SU-DHL-6 (cell line): ENCODE results near the gene MYO15A.

Source experiments
- H2AFZ ChIP-seq: fragments of 200-600 bp; sonication (generic); 2 replicates; pipeline ENCODE4 v1.6.1; 2014; ENCODE audit warnings: low read depth, mild to moderate bottlenecking, moderate library complexity, mixed read lengths, antibody characterized with exemption, low read length; ENCODE audit not compliant: severe bottlenecking
- H3F3A ChIP-seq: fragments of 200-600 bp; shearing (Covaris generic); 2 replicates; pipeline ENCODE4 v1.6.0; 2016; ENCODE audit warnings: antibody characterized with exemption, mild to moderate bottlenecking; ENCODE audit not compliant: insufficient read depth
- H3K27ac ChIP-seq: fragments of 200-600 bp; sonication (generic); 2 replicates; pipeline ENCODE4 v1.5.1; 2016; ENCODE audit warnings: low read depth, mild to moderate bottlenecking, low read length, moderate library complexity, mixed read lengths
- H3K27me3 ChIP-seq: fragments of 200-600 bp; sonication (generic), shearing (Covaris generic); 2 replicates; pipeline ENCODE4 v1.6.0; 2014; ENCODE audit warnings: mild to moderate bottlenecking, low read length
- H3K36me3 ChIP-seq: fragments of 200-600 bp; sonication (generic); 2 replicates; pipeline ENCODE4 v1.6.1; 2014; ENCODE audit warnings: mild to moderate bottlenecking, low read length, mixed read lengths
- H3K4me2 ChIP-seq: fragments of 300-600, 200-600 bp; shearing (Covaris generic), sonication (generic); 2 replicates; pipeline ENCODE4 v1.6.0; 2014; ENCODE audit warnings: low read length, low read depth, mild to moderate bottlenecking; ENCODE audit not compliant: poor library complexity, severe bottlenecking
- H3K4me3 ChIP-seq: fragments of 200-600 bp; sonication (generic); 2 replicates; pipeline ENCODE4 v1.5.1; 2014; ENCODE audit warnings: antibody characterized with exemption, low read length, mild to moderate bottlenecking, mixed read lengths; ENCODE audit not compliant: insufficient read depth, poor library complexity, severe bottlenecking
- H3K79me2 ChIP-seq: fragments of 200-600 bp; sonication (generic); 2 replicates; pipeline ENCODE4 v1.6.1; 2014; ENCODE audit warnings: mild to moderate bottlenecking, low read length, moderate library complexity; ENCODE audit not compliant: insufficient read depth
- H3K9ac ChIP-seq: fragments of 200-600 bp; sonication (generic); 2 replicates; pipeline ENCODE4 v1.7.0; 2014; ENCODE audit warnings: mild to moderate bottlenecking, low read length
- H3K9me2 ChIP-seq: fragments of 200-600 bp; sonication (generic); replicated peaks from 2 replicates; pipeline ENCODE4 v1.6.1; 2014; ENCODE audit warnings: low read length; ENCODE audit not compliant: insufficient read depth
- H3K9me3 ChIP-seq: fragments of 200-600 bp; sonication (generic); 2 replicates; pipeline ENCODE4 v1.6.1; 2014; ENCODE audit warnings: low read length, mixed read lengths; ENCODE audit not compliant: insufficient read depth
- H4K20me1 ChIP-seq: fragments of 200-600 bp; sonication (generic); 2 replicates; pipeline ENCODE4 v1.6.1; 2014; ENCODE audit warnings: low read depth, mild to moderate bottlenecking, antibody characterized with exemption, low read length, moderate library complexity, mixed read lengths
- CTCF ChIP-seq: fragments of 200-600 bp; sonication (generic); IDR thresholded peaks from one replicate; pipeline ENCODE4 v1.5.1; 2017; ENCODE audit warnings: antibody characterized with exemption, mild to moderate bottlenecking, low read length, moderate library complexity; ENCODE audit not compliant: insufficient read depth, poor library complexity, severe bottlenecking
- EZH2phosphoT487 ChIP-seq: fragments of 200-600 bp; sonication (generic), shearing (Covaris generic); conservative IDR thresholded peaks from 2 replicates; pipeline ENCODE4 v1.6.1; 2018; ENCODE audit warnings: mild to moderate bottlenecking, antibody characterized with exemption, low read length, moderate library complexity, mixed read lengths

MYO15A gene

GRCh38 chr17:18167421-18167820, 58.9 kb downstream of the MYO15A start:
- Histone ChIP-seq H3K4me2 (no peak overlapping the region), H3K27me3 (no peaks in the 10 kb centered on the region), H3K4me3 (no peak overlapping the region), H3K79me2 (no peaks in the 10 kb centered on the region), H3K9me2 (no peaks in the 10 kb centered on the region), H3K9me3 (no peaks in the 10 kb centered on the region), H3K27ac (no peak overlapping the region), H3K36me3 (no peaks in the 10 kb centered on the region), H3F3A (no peaks in the 10 kb centered on the region), H4K20me1 (no peaks in the 10 kb centered on the region), H3K9ac (no peak overlapping the region), H2AFZ (no peak overlapping the region)
- TF ChIP-seq CTCF, result no peak

- Histone ChIP-seq H3K4me2 (no peak overlapping the region), H3K9me2 (no peaks in the 10 kb centered on the region), H3K36me3 (no peaks in the 10 kb centered on the region), H3K27ac (no peak overlapping the region), H4K20me1 (no peaks in the 10 kb centered on the region), H3K27me3 (no peaks in the 10 kb centered on the region), H3K9ac (no peak overlapping the region), H3F3A (no peaks in the 10 kb centered on the region), H2AFZ (no peak overlapping the region), H3K4me3 (no peak overlapping the region), H3K79me2 (no peaks in the 10 kb centered on the region), H3K9me3 (no peaks in the 10 kb centered on the region)
- TF ChIP-seq CTCF (no peak), EZH2phosphoT487 (no peak)
Observed at GRCh38 chr17:18172531-18173278, 64.1 kb downstream of the MYO15A start.

- no peaks in the 10 kb centered on the region for H3K36me3 ChIP-seq
- H3K9ac ChIP-seq, result no peak overlapping the region
- no peak overlapping the region for H3K4me3 ChIP-seq
- H3K79me2 ChIP-seq, result no peaks in the 10 kb centered on the region
- H3K4me2 ChIP-seq, result no peak overlapping the region
- no peaks in the 10 kb centered on the region for H3K9me2 ChIP-seq
- H4K20me1 ChIP-seq, result no peaks in the 10 kb centered on the region
- no peaks in the 10 kb centered on the region for H3K27me3 ChIP-seq
- TF ChIP-seq EZH2phosphoT487 (no peak), CTCF (no peak)
- H3K9me3 ChIP-seq, result no peaks in the 10 kb centered on the region
- H2AFZ ChIP-seq, result no peak overlapping the region
- H3K27ac ChIP-seq, result no peak overlapping the region
- H3F3A ChIP-seq, result no peaks in the 10 kb centered on the region
Observed at GRCh38 chr17:18173740-18174139, 65.2 kb downstream of the MYO15A start.
